ENCODE data around the gene GARIN1A. TPM values are rescaled to one million over a fixed set of nuclear protein-coding genes. Genes with fewer than 3 reads are reported as not detected.

GARIN1A gene
- total RNA-seq, 1 donor from 2014 or later = 3.4 TPM

- TF ChIP-seq CTCF (IDR thresholded peaks at IDR 0.05; ENCODE audit: unreplicated experiment) = no peak
- no peaks in the 10 kb centered on the region for H3K9me3 Mint-ChIP-seq
- no peak overlapping the region for H3K4me3 Mint-ChIP-seq
- H3K27me3 Mint-ChIP-seq (ENCODE audit: low read depth) = peaks cover 33% of the 10 kb centered on the region
- H3K4me1 Mint-ChIP-seq = peaks cover 10% of the 10 kb centered on the region
- no peak for DNase-seq (ENCODE audit: low spot score in 2 of 2, unreplicated experiment in 2 of 2)
- H3K27ac Mint-ChIP-seq = no peak overlapping the region
- no peaks in the 10 kb centered on the region for H3K36me3 Mint-ChIP-seq
These were observed 21.4 kb downstream of the GARIN1A start for GRCh38 chr7:128693373-128694015.

GRCh38 chr7:128694738-128695137 lies 22.6 kb downstream of the GARIN1A start:
- Mint-ChIP-seq H3K27me3 (ENCODE audit: low read depth) (peaks cover 40% of the 10 kb centered on the region), H3K4me3 (no peak overlapping the region), H3K9me3 (no peaks in the 10 kb centered on the region), H3K4me1 (peaks cover 10% of the 10 kb centered on the region), H3K36me3 (no peaks in the 10 kb centered on the region), H3K27ac (no peak overlapping the region)
- no peak for TF ChIP-seq CTCF (IDR thresholded peaks at IDR 0.05; ENCODE audit: unreplicated experiment)
- DNase-seq (ENCODE audit: low spot score in 2 of 2, unreplicated experiment in 2 of 2) = no peak

- peaks cover 11% of the 10 kb centered on the region for H3K4me1 Mint-ChIP-seq
- H3K9me3 Mint-ChIP-seq = no peaks in the 10 kb centered on the region
- peaks cover 47% of the 10 kb centered on the region for H3K27me3 Mint-ChIP-seq (ENCODE audit: low read depth)
- H3K27ac Mint-ChIP-seq = no peak overlapping the region
- peak in 1 of 2 experiments; percentile 60 for DNase-seq (ENCODE audit: low spot score in 2 of 2, unreplicated experiment in 2 of 2)
- peak overlapping the region; percentile 70 for H3K4me3 Mint-ChIP-seq
- H3K36me3 Mint-ChIP-seq = no peaks in the 10 kb centered on the region
- peak; percentile 33 for TF ChIP-seq CTCF (IDR thresholded peaks at IDR 0.05; ENCODE audit: unreplicated experiment)
These were observed 25.3 kb downstream of the GARIN1A start for GRCh38 chr7:128697302-128697905.

- H3K36me3 Mint-ChIP-seq = no peaks in the 10 kb centered on the region
- H3K9me3 Mint-ChIP-seq = no peaks in the 10 kb centered on the region
- H3K27ac Mint-ChIP-seq = no peak overlapping the region
- no peak for TF ChIP-seq CTCF (IDR thresholded peaks at IDR 0.05; ENCODE audit: unreplicated experiment)
- H3K27me3 Mint-ChIP-seq (ENCODE audit: low read depth) = peaks cover 47% of the 10 kb centered on the region
- H3K4me3 Mint-ChIP-seq = no peak overlapping the region
- no peak for DNase-seq (ENCODE audit: low spot score in 2 of 2, unreplicated experiment in 2 of 2)
- peaks cover 7% of the 10 kb centered on the region for H3K4me1 Mint-ChIP-seq
These were observed 27.2 kb downstream of the GARIN1A start for GRCh38 chr7:128699196-128699712.

GRCh38 chr7:128699895-128700294 lies 27.8 kb downstream of the GARIN1A start:
- DNase-seq (ENCODE audit: low spot score in 2 of 2, unreplicated experiment in 2 of 2) = no peak
- peaks cover 7% of the 10 kb centered on the region for H3K4me1 Mint-ChIP-seq
- no peaks in the 10 kb centered on the region for H3K36me3 Mint-ChIP-seq
- H3K27ac Mint-ChIP-seq = no peak overlapping the region
- no peaks in the 10 kb centered on the region for H3K9me3 Mint-ChIP-seq
- TF ChIP-seq CTCF (IDR thresholded peaks at IDR 0.05; ENCODE audit: unreplicated experiment) = no peak
- H3K4me3 Mint-ChIP-seq = no peak overlapping the region
- peaks cover 45% of the 10 kb centered on the region for H3K27me3 Mint-ChIP-seq (ENCODE audit: low read depth)

Measured in mesothelial cell of epicardium (in vitro differentiated cells).